ENCODE measurements around the gene CECR2.

DNA sequence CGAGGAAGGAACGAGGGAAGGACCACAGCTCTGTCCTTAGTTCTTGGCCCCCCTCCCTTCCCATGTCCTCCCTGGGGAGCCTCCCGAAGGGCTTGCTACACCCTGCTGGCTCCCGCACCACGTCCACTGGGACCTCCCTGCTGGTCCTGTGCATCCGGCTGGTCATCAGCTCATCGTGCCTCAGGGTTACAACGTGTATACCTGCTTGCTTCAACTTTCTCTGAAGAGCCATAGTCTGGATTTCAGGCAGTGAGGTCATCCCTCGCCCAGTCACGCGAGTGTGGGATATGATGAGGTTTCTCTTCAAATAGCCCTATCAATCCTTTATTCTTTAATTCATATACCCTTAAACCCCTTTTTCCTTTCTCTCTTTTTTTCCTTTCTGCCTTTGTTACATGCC is 21.5 kb upstream of the CECR2 start:
- no peak for TF ChIP-seq RAD21 (IDR thresholded peaks at IDR 0.05; ENCODE audit: insufficient read depth, low read depth, low read length)
- TF ChIP-seq SUZ12 (IDR thresholded peaks at IDR 0.05; ENCODE audit: unreplicated experiment), result no peak
- no peak for TF ChIP-seq POLR2A (IDR thresholded peaks at IDR 0.05; ENCODE audit: low read depth, low read length)
- TF ChIP-seq RAD51 (IDR thresholded peaks at IDR 0.05), result no peak
- no peak for TF ChIP-seq EZH2 (IDR thresholded peaks at IDR 0.05; ENCODE audit: borderline replicate concordance, control insufficient read depth, low read depth, low read length)
- TF ChIP-seq, protein P1, sequence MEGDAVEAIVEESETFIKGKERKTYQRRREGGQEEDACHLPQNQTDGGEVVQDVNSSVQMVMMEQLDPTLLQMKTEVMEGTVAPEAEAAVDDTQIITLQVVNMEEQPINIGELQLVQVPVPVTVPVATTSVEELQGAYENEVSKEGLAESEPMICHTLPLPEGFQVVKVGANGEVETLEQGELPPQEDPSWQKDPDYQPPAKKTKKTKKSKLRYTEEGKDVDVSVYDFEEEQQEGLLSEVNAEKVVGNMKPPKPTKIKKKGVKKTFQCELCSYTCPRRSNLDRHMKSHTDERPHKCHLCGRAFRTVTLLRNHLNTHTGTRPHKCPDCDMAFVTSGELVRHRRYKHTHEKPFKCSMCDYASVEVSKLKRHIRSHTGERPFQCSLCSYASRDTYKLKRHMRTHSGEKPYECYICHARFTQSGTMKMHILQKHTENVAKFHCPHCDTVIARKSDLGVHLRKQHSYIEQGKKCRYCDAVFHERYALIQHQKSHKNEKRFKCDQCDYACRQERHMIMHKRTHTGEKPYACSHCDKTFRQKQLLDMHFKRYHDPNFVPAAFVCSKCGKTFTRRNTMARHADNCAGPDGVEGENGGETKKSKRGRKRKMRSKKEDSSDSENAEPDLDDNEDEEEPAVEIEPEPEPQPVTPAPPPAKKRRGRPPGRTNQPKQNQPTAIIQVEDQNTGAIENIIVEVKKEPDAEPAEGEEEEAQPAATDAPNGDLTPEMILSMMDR (IDR thresholded peaks at IDR 0.05 in 2 of 3, conservative IDR thresholded peaks at IDR 0.05 in 1 of 3; ENCODE audit: control insufficient read depth in 2 of 3, extremely low read depth in 1 of 3, insufficient read depth in 1 of 3, low read depth in 3 of 3, low read length in 3 of 3), result no peak
- TF ChIP-seq, protein P2, sequence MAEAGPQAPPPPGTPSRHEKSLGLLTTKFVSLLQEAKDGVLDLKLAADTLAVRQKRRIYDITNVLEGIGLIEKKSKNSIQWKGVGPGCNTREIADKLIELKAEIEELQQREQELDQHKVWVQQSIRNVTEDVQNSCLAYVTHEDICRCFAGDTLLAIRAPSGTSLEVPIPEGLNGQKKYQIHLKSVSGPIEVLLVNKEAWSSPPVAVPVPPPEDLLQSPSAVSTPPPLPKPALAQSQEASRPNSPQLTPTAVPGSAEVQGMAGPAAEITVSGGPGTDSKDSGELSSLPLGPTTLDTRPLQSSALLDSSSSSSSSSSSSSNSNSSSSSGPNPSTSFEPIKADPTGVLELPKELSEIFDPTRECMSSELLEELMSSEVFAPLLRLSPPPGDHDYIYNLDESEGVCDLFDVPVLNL (IDR thresholded peaks at IDR 0.05; ENCODE audit: low read depth, low read length), result no peak
- TF ChIP-seq, protein P3, sequence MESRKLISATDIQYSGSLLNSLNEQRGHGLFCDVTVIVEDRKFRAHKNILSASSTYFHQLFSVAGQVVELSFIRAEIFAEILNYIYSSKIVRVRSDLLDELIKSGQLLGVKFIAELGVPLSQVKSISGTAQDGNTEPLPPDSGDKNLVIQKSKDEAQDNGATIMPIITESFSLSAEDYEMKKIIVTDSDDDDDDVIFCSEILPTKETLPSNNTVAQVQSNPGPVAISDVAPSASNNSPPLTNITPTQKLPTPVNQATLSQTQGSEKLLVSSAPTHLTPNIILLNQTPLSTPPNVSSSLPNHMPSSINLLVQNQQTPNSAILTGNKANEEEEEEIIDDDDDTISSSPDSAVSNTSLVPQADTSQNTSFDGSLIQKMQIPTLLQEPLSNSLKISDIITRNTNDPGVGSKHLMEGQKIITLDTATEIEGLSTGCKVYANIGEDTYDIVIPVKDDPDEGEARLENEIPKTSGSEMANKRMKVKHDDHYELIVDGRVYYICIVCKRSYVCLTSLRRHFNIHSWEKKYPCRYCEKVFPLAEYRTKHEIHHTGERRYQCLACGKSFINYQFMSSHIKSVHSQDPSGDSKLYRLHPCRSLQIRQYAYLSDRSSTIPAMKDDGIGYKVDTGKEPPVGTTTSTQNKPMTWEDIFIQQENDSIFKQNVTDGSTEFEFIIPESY (IDR thresholded peaks at IDR 0.05), result no peak
- no peak for TF ChIP-seq CHD4 (IDR thresholded peaks at IDR 0.05)
- no peak for TF ChIP-seq POLR2AphosphoS5 (IDR thresholded peaks at IDR 0.05; ENCODE audit: low read length)
